ENCODE measurements around the gene CFAP119. TPM values are rescaled to one million over a fixed set of nuclear protein-coding genes. Genes with fewer than 3 reads are reported as not detected.

The CFAP119 gene
- total and polyA plus RNA-seq, 2 of the 8 experiments (the other 6 are each of a cell fraction or from before 2014, with no cell fraction given) = 5.6 to 6.0 TPM

GRCh38 chr16:30761427-30761927 is 385 bp downstream of the CFAP119 start:
- peaks cover 5 to 10% of the 10 kb centered on the region in 2 experiments for H4K20me1 ChIP-seq (replicated peaks in 1 of 2; ENCODE audit: control insufficient read depth in 1 of 2, insufficient read depth in 2 of 2, low read length in 2 of 2)
- H2BK15ac ChIP-seq (ENCODE audit: low read length) = no peak overlapping the region
- POLR2A ChIA-PET (ENCODE audit: partially characterized antibody) = interaction anchor here (0.6 to 9.0 kb wide), 6 partner anchors 8 to 31 kb away, joined by 3 to 92 read pairs (median 13); partner anchors contain the start of gene PHKG2
- peaks cover 19 to 40% (median 28%) of the 10 kb centered on the region in 4 experiments for H3K36me3 ChIP-seq (ENCODE audit: control insufficient read depth in 2 of 4, insufficient read depth in 4 of 4, low read length in 3 of 4)
- no peak overlapping the region for H4K5ac ChIP-seq (ENCODE audit: insufficient read length, low read depth, low read length)
- H2BK5ac ChIP-seq (ENCODE audit: low read depth, low read length) = no peak overlapping the region
- peak overlapping the region; percentile 50 for H3K56ac ChIP-seq (replicated peaks; ENCODE audit: insufficient read length, low read depth, low read length)
- H2AFZ ChIP-seq (ENCODE audit: low read length) = no peak overlapping the region; the same call in 1 of the 2 replicates
- CTCF ChIA-PET (ENCODE audit: partially characterized antibody) = interaction anchor here (1.6 kb wide), 2 partner anchors 13 to 14 kb away, joined by 5 to 6 read pairs; partner anchors contain the start of gene PHKG2
- H3K9me3 ChIP-seq (ENCODE audit: insufficient read depth in 2 of 2, low read depth in 1 of 2, low read length in 1 of 2) = no peaks in the 10 kb centered on the region
- no peak overlapping the region for H3K27ac ChIP-seq (ENCODE audit: low read depth, low read length)
- no peak overlapping the region for H3K18ac ChIP-seq (ENCODE audit: extremely low read depth, low read length)
- H3K27me3 ChIP-seq (replicated peaks in 1 of 4; ENCODE audit: control insufficient read depth in 3 of 4, extremely low read depth in 1 of 4, insufficient read depth in 3 of 4, low read length in 3 of 4) = no peaks in the 10 kb centered on the region; a peak in 1 of 7 replicates
- H2BK120ac ChIP-seq (replicated peaks; ENCODE audit: low read depth, low read length) = no peak overlapping the region
- H3K79me1 ChIP-seq (ENCODE audit: low read depth, low read length) = peaks cover 3% of the 10 kb centered on the region; the same call in 1 of the 2 replicates
- DNase-seq (ENCODE audit: low read depth in 1 of 2, low spot score in 2 of 2) = peak in 1 of 2 experiments; percentile 61
- peak overlapping the region in 3 of 4 experiments; percentile 46 to 62 (median 50); a peak in 5 of 7 replicates for H3K9ac ChIP-seq (replicated peaks in 1 of 4; ENCODE audit: extremely low read depth in 1 of 4, low read depth in 3 of 4, low read length in 3 of 4)
- peaks cover 4 to 20% of the 10 kb centered on the region in 2 experiments; a peak in 2 of 4 replicates for H3K79me2 ChIP-seq (ENCODE audit: control insufficient read depth in 1 of 2, insufficient read depth in 2 of 2, low read length in 2 of 2)
- 2% methylated on average over 60 of the region's 64 CpGs; no CpG with 5 or more reads in 1 of the 2 experiments for WGBS, 2 experiments (ENCODE audit: extremely low coverage in 1 of 2, insufficient coverage in 1 of 2, insufficient read length in 1 of 2, insufficient replicate concordance in 2 of 2, low coverage in 1 of 2, low lambda C conversion rate in 2 of 2, missing lambda C conversion rate in 1 of 2)
- H3K23ac ChIP-seq (ENCODE audit: insufficient read length) = no peak overlapping the region
- no peak overlapping the region for H3K4ac ChIP-seq (replicated peaks; ENCODE audit: insufficient read length, low read depth, low read length)
- H2BK12ac ChIP-seq (ENCODE audit: low read depth, low read length) = no peak overlapping the region
- H4K8ac ChIP-seq (ENCODE audit: extremely low read depth, insufficient read depth, low read length) = peak overlapping the region; percentile 38; the same call in 1 of the 2 replicates
- no peak for FAIRE-seq
- peak overlapping the region; percentile 68 to 94 for H3K4me2 ChIP-seq (ENCODE audit: insufficient read depth in 1 of 2, low read depth in 2 of 2, low read length in 2 of 2)
- H3K4me3 ChIP-seq (ENCODE audit: extremely low read depth in 1 of 4, insufficient read depth in 2 of 4, low read depth in 3 of 4, low read length in 4 of 4) = peak overlapping the region; percentile 80 to 97 (median 92)
- H2BK20ac ChIP-seq (ENCODE audit: low read length) = no peak overlapping the region
- peaks cover 14% of the 10 kb centered on the region for H3K23me2 ChIP-seq (ENCODE audit: low read depth, low read length)
- no peak overlapping the region for H4K91ac ChIP-seq (replicated peaks; ENCODE audit: insufficient read length, low read length)
- no peak overlapping the region for H2AK5ac ChIP-seq (ENCODE audit: low read depth, low read length)
- peaks cover 0 to 11% (median 2%) of the 10 kb centered on the region in 4 experiments; a peak in 4 of 7 replicates for H3K4me1 ChIP-seq (replicated peaks in 1 of 4; ENCODE audit: control insufficient read depth in 3 of 4, insufficient read depth in 4 of 4, low read length in 3 of 4)
- no peak overlapping the region for H3K14ac ChIP-seq (ENCODE audit: insufficient read length)
- TF ChIP-seq KDM4A (IDR thresholded peaks at IDR 0.05; ENCODE audit: low read depth, low read length, severe bottlenecking) = peak; percentile 30
- TF ChIP-seq KDM1A (IDR thresholded peaks at IDR 0.05; ENCODE audit: borderline replicate concordance, low read length) = no peak
- TF ChIP-seq, protein P1, sequence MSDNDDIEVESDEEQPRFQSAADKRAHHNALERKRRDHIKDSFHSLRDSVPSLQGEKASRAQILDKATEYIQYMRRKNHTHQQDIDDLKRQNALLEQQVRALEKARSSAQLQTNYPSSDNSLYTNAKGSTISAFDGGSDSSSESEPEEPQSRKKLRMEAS (IDR thresholded peaks at IDR 0.05) = peak; percentile 73
- TF ChIP-seq CREB1 (IDR thresholded peaks at IDR 0.05) = no peak
- TF ChIP-seq SAP30 (IDR thresholded peaks at IDR 0.05; ENCODE audit: insufficient read depth, insufficient replicate concordance, low read length) = no peak
- TF ChIP-seq E2F6 (IDR thresholded peaks at IDR 0.05) = peak; percentile 44; the same call in 1 of the 2 replicates
- no peak for TF ChIP-seq EP300 (IDR thresholded peaks at IDR 0.05; ENCODE audit: borderline replicate concordance in 1 of 2, low read depth in 2 of 2, low read length in 2 of 2)
- TF ChIP-seq JUN (IDR thresholded peaks at IDR 0.05; ENCODE audit: low read depth, low read length) = no peak
- no peak for TF ChIP-seq YY1 (IDR thresholded peaks at IDR 0.05; ENCODE audit: low read depth, low read length)
- no peak; the same call in 1 of the 2 replicates for TF ChIP-seq TBP (IDR thresholded peaks at IDR 0.05; ENCODE audit: low read depth, low read length)
- no peak for TF ChIP-seq ASH2L (IDR thresholded peaks at IDR 0.05; ENCODE audit: low read length)
- no peak for TF ChIP-seq TEAD4 (IDR thresholded peaks at IDR 0.05; ENCODE audit: low read depth, low read length)

Measured in H1 (cell line).